ENCODE results near the gene MRC2. TPM values are rescaled to one million over a fixed set of nuclear protein-coding genes. Genes with fewer than 3 reads are reported as not detected.
"Not testable (repeated sequence)": the region's sequence is repeated elsewhere in the genome, so short reads cannot be mapped to it uniquely, and the experiment has no call there.

The MRC2 gene
- total RNA-seq, 1 experiment from 2014 or later, result 2.3 TPM

- no peaks in the 10 kb centered on the region for H3K4me1 Mint-ChIP-seq (ENCODE audit: low read depth, unreplicated experiment)
- no peaks in the 10 kb centered on the region for H3K9me3 Mint-ChIP-seq (ENCODE audit: low read depth, unreplicated experiment)
- DNase-seq, result no peak
- intact Hi-C loops (cut with micrococcal nuclease; ENCODE audit: unreplicated experiment), result no loop called here
- no peaks in the 10 kb centered on the region for H3K27me3 Mint-ChIP-seq (ENCODE audit: unreplicated experiment)
- no peak overlapping the region for H3K4me3 Mint-ChIP-seq (ENCODE audit: low read depth, unreplicated experiment)
- no peak overlapping the region for H3K27ac Mint-ChIP-seq (ENCODE audit: unreplicated experiment)
- CTCF ChIA-PET, result no interaction called here
- peaks cover 4% of the 10 kb centered on the region for H3K36me3 Mint-ChIP-seq (ENCODE audit: insufficient read depth, unreplicated experiment)
- TF ChIP-seq CTCF (IDR thresholded peaks at IDR 0.05; ENCODE audit: unreplicated experiment), result no peak
- no TSS peak for BruUV-seq (replicated peaks)
These were observed 29.6 kb upstream of the MRC2 start for GRCh38 chr17:62597920-62598319.

- CTCF ChIA-PET, result no interaction called here
- peaks cover 4% of the 10 kb centered on the region for H3K36me3 Mint-ChIP-seq (ENCODE audit: insufficient read depth, unreplicated experiment)
- BruUV-seq (replicated peaks), result no TSS peak
These were observed 27.4 kb upstream of the MRC2 start for GRCh38 chr17:62599964-62600657.

GRCh38 chr17:62600805-62601204 lies 26.7 kb upstream of the MRC2 start:
- H3K36me3 Mint-ChIP-seq (ENCODE audit: insufficient read depth, unreplicated experiment), result no peaks in the 10 kb centered on the region
- no peaks in the 10 kb centered on the region for H3K4me1 Mint-ChIP-seq (ENCODE audit: low read depth, unreplicated experiment)
- no peak for DNase-seq
- intact Hi-C loops (cut with micrococcal nuclease; ENCODE audit: unreplicated experiment), result no loop called here
- CTCF ChIA-PET, result no interaction called here
- no peak for TF ChIP-seq CTCF (IDR thresholded peaks at IDR 0.05; ENCODE audit: unreplicated experiment)
- no TSS peak for BruUV-seq (replicated peaks)
- no peaks in the 10 kb centered on the region for H3K27me3 Mint-ChIP-seq (ENCODE audit: unreplicated experiment)
- H3K27ac Mint-ChIP-seq (ENCODE audit: unreplicated experiment), result no peak overlapping the region
- H3K9me3 Mint-ChIP-seq (ENCODE audit: low read depth, unreplicated experiment), result no peaks in the 10 kb centered on the region
- H3K4me3 Mint-ChIP-seq (ENCODE audit: low read depth, unreplicated experiment), result no peak overlapping the region

More at GRCh38 chr17:62599964-62600657, 27.4 kb upstream of the MRC2 start:
- intact Hi-C loops (cut with micrococcal nuclease; ENCODE audit: unreplicated experiment), result no loop called here
- no peak for DNase-seq
- Mint-ChIP-seq H3K4me3 (ENCODE audit: low read depth, unreplicated experiment) (no peak overlapping the region), H3K27me3 (ENCODE audit: unreplicated experiment) (no peaks in the 10 kb centered on the region), H3K27ac (ENCODE audit: unreplicated experiment) (no peak overlapping the region), H3K4me1 (ENCODE audit: low read depth, unreplicated experiment) (no peaks in the 10 kb centered on the region), H3K9me3 (ENCODE audit: low read depth, unreplicated experiment) (no peaks in the 10 kb centered on the region)
- TF ChIP-seq CTCF (IDR thresholded peaks at IDR 0.05; ENCODE audit: unreplicated experiment), result no peak

- Mint-ChIP-seq H3K27ac (ENCODE audit: unreplicated experiment) (no peak overlapping the region), H3K4me1 (ENCODE audit: low read depth, unreplicated experiment) (no peaks in the 10 kb centered on the region), H3K36me3 (ENCODE audit: insufficient read depth, unreplicated experiment) (no peaks in the 10 kb centered on the region), H3K4me3 (ENCODE audit: low read depth, unreplicated experiment) (no peak overlapping the region), H3K27me3 (ENCODE audit: unreplicated experiment) (no peaks in the 10 kb centered on the region), H3K9me3 (ENCODE audit: low read depth, unreplicated experiment) (no peaks in the 10 kb centered on the region)
- no TSS peak for BruUV-seq (replicated peaks)
- CTCF ChIA-PET, result no interaction called here
- TF ChIP-seq CTCF (IDR thresholded peaks at IDR 0.05; ENCODE audit: unreplicated experiment), result no peak
- intact Hi-C loops (cut with micrococcal nuclease; ENCODE audit: unreplicated experiment), result no loop called here
- DNase-seq, result no peak
These were observed 26.0 kb upstream of the MRC2 start for GRCh38 chr17:62601471-62601870.

GRCh38 chr17:62603783-62604182 lies 23.7 kb upstream of the MRC2 start:
- intact Hi-C loops (cut with micrococcal nuclease; ENCODE audit: unreplicated experiment); H3K27me3 Mint-ChIP-seq (ENCODE audit: unreplicated experiment); DNase-seq; H3K4me1 Mint-ChIP-seq (ENCODE audit: low read depth, unreplicated experiment); BruUV-seq (replicated peaks); H3K4me3 Mint-ChIP-seq (ENCODE audit: low read depth, unreplicated experiment); H3K9me3 Mint-ChIP-seq (ENCODE audit: low read depth, unreplicated experiment); H3K27ac Mint-ChIP-seq (ENCODE audit: unreplicated experiment); CTCF ChIA-PET; H3K36me3 Mint-ChIP-seq (ENCODE audit: insufficient read depth, unreplicated experiment): not testable (repeated sequence)

All from Calu3 (cell line).